OCI-LY7 (cell line): ENCODE measurements around the gene ADISSP. TPM values are rescaled to one million over a fixed set of nuclear protein-coding genes. Genes with fewer than 3 reads are reported as not detected.

Experiments used
- BruUV-seq: library from RNA; stranded (reverse); fragments of 400-500 nt; replicated peaks from 2 replicates; lab custom pipeline; 2021; lab: Mats Ljungman, UMichigan
- CTCF ChIA-PET: fragments of 300-600 bp; sonication (Branson Sonifier 250); formaldehyde crosslinking; loops from one replicate; lab custom pipeline; 2022; ENCODE audit warnings: antibody characterized with exemption; ENCODE audit not compliant: unreplicated experiment; lab: Charles Lee
- POLR2A ChIA-PET: fragments of 300-600 bp; sonication (Branson Sonifier 250); formaldehyde crosslinking; loops from one replicate; lab custom pipeline; 2022; ENCODE audit warnings: antibody characterized with exemption; lab: Charles Lee
- DNase-seq: peaks from one replicate; pipeline ENCODE4 v3.0.0-alpha.2; 2015; ENCODE audit warnings: low spot score
- H2AFZ ChIP-seq: fragments of 200-600 bp; sonication (generic), shearing (Covaris generic); 2 replicates; pipeline ENCODE4 v1.6.1; 2014; ENCODE audit warnings: mild to moderate bottlenecking, antibody characterized with exemption, low read length, moderate library complexity
- H3K27ac ChIP-seq: fragments of 200-600 bp; sonication (generic); 2 replicates; pipeline ENCODE4 v1.5.1; 2014; ENCODE audit warnings: mixed run types, low read depth, mild to moderate bottlenecking, moderate library complexity, low read length, inconsistent platforms; ENCODE audit not compliant: poor library complexity, severe bottlenecking
- H3K36me3 ChIP-seq: fragments of 200-600 bp; sonication (generic); 2 replicates; pipeline ENCODE4 v1.6.1; 2014; ENCODE audit warnings: mild to moderate bottlenecking, antibody characterized with exemption, low read length, moderate library complexity, mixed read lengths; ENCODE audit not compliant: insufficient read depth
- H3K4me1 ChIP-seq: fragments of 200-600 bp; sonication (generic); 2 replicates; pipeline ENCODE4 v1.5.1; 2014; ENCODE audit warnings: mild to moderate bottlenecking, low read length; ENCODE audit not compliant: insufficient read depth, poor library complexity, severe bottlenecking
- H3K4me2 ChIP-seq: fragments of 200-600 bp; sonication (generic); 2 replicates; pipeline ENCODE4 v1.6.1; 2014; ENCODE audit warnings: mild to moderate bottlenecking, low read length
- H3K4me3 ChIP-seq: fragments of 200-600 bp; sonication (generic); 2 replicates; pipeline ENCODE4 v1.5.1; 2014; ENCODE audit warnings: mild to moderate bottlenecking, low read depth, low read length; ENCODE audit not compliant: poor library complexity, severe bottlenecking
- H3K79me2 ChIP-seq: fragments of 200-600 bp; sonication (generic); 2 replicates; pipeline ENCODE4 v1.6.1; 2016; ENCODE audit warnings: low read depth, mild to moderate bottlenecking, low read length, moderate library complexity, mixed read lengths; ENCODE audit not compliant: insufficient read depth
- H3K9me2 ChIP-seq: fragments of 200-600 bp; sonication (generic); 2 replicates; pipeline ENCODE4 v1.6.1; 2016; ENCODE audit warnings: mild to moderate bottlenecking, low read length, mixed read lengths; ENCODE audit not compliant: insufficient read depth
- H3K9me3 ChIP-seq: fragments of 200-600 bp; sonication (generic); 2 replicates; pipeline ENCODE4 v1.6.1; 2014; ENCODE audit warnings: mild to moderate bottlenecking, mixed run types, low read length, mixed read lengths
- H4K20me1 ChIP-seq: fragments of 200-600 bp; sonication (generic); 2 replicates; pipeline ENCODE4 v1.6.1; 2014; ENCODE audit warnings: mild to moderate bottlenecking, antibody characterized with exemption, low read length, moderate library complexity, mixed read lengths; ENCODE audit not compliant: insufficient read depth
- CTCF ChIP-seq: fragments of 200-600 bp; sonication (generic); conservative IDR thresholded peaks from 2 replicates; pipeline ENCODE4 v1.5.1; 2014; ENCODE audit warnings: mild to moderate bottlenecking, antibody characterized with exemption, low read length, moderate library complexity, mixed read lengths
- EZH2phosphoT487 ChIP-seq: fragments of 200-600 bp; sonication (generic); IDR thresholded peaks from 2 replicates; pipeline ENCODE4 v1.6.1; 2018; ENCODE audit warnings: low read depth, borderline replicate concordance, mild to moderate bottlenecking, mixed run types, antibody characterized with exemption, low read length, moderate library complexity, mixed read lengths
- intact Hi-C: fragments of 100-400 bp; cut with micrococcal nuclease; formaldehyde crosslinking; loops from one replicate; pipeline ENCODE4 v1.10.0; 2022; ENCODE audit not compliant: unreplicated experiment
- total RNA-seq, 2 experiments: library from RNA; depleted of rRNA in 1 of 2; stranded (reverse); fragments of >200 nt in 1 of 2; shearing (Covaris generic) in 1 of 2; gene quantifications; 2 replicates each; pipeline ENCODE4 v1.2.3, GENCODE V29; 2014 to 2022

Gene ADISSP
- total RNA-seq, 2 experiments from 2014 or later: 64.4 to 66.7 TPM

DNA sequence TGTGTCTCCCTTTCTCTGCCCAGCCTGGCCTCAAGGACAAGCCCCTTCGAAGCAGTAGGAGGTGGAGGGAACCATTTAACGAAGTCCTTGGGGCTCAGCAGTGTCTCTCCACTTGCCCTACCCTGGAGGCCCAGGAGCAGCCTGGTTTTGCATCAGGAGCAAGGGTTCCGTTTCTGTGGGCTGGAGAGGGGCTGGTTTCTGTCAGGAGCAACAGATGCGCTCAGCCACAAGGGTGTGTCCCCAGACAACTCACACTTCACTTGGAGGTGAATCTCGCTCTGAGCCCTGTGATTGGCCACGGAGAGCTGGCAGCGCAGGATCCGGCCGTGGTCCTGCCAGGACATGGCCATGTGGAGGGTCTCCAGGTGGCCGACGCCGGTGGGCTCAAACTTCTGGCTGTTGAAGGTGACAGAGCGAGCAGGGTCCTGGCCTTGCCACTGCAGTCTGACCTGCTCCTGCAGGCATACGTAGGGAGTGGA lies 62.0 kb downstream of the ADISSP start:
- no peak for TF ChIP-seq EZH2phosphoT487
- no peak for TF ChIP-seq CTCF
- CTCF ChIA-PET: no interaction called here
- Histone ChIP-seq H3K4me1 (no peaks in the 10 kb centered on the region), H3K9me2 (no peaks in the 10 kb centered on the region), H3K9me3 (no peaks in the 10 kb centered on the region), H3K27ac (no peak overlapping the region), H3K79me2 (no peaks in the 10 kb centered on the region), H2AFZ (no peak overlapping the region), H3K4me2 (no peak overlapping the region), H3K4me3 (no peak overlapping the region), H3K36me3 (no peaks in the 10 kb centered on the region), H4K20me1 (no peaks in the 10 kb centered on the region)
- no peak for DNase-seq
- no TSS peak for BruUV-seq
- intact Hi-C loops: no loop called here
- POLR2A ChIA-PET: no interaction called here

DNA sequence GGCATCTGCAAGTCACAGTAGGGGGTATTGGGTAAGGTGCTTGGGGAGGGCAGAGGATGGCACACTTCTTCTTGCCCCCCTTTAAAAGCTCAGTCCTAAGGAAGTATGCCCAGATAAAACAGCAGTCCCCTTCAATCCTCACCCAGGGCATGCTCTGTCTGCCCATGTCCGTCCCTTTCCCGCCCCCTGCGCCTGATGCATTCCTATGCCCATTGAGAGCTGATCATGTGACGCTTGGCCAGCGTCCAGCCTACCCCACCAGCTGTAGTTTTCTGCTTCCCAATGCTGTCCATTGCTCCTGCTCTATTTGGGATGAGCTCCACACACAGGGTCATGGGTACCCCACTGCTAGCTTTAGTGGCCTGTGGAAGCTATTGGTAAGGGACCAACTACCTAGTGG lies 63.5 kb downstream of the ADISSP start:
- ChIA-PET POLR2A (no interaction called here), CTCF (no interaction called here)
- intact Hi-C loops: no loop called here
- no peaks in the 10 kb centered on the region for H3K9me3 ChIP-seq
- BruUV-seq: no TSS peak
- no peak overlapping the region for H3K4me3 ChIP-seq
- no peaks in the 10 kb centered on the region for H3K36me3 ChIP-seq
- DNase-seq: no peak
- H3K79me2 ChIP-seq: no peaks in the 10 kb centered on the region
- H3K27ac ChIP-seq: no peak overlapping the region
- H2AFZ ChIP-seq: no peak overlapping the region
- H3K4me2 ChIP-seq: no peak overlapping the region
- no peaks in the 10 kb centered on the region for H3K9me2 ChIP-seq
- no peak for TF ChIP-seq CTCF
- no peak for TF ChIP-seq EZH2phosphoT487
- H4K20me1 ChIP-seq: no peaks in the 10 kb centered on the region
- H3K4me1 ChIP-seq: no peaks in the 10 kb centered on the region

Other genes with a start within 250 kb of the ADISSP start
- gene GFRA4, start 104.4 kb downstream of the ADISSP start, total RNA-seq (2014; rRNA removed; shearing (Covaris generic)): not detected in 2 replicates
- not detected in 2 replicates for gene GFRA4, start 104.4 kb downstream of the ADISSP start, total RNA-seq (2022)
- gene ADAM33, start 85.7 kb downstream of the ADISSP start, total RNA-seq (2014; rRNA removed; shearing (Covaris generic)): not detected in 2 replicates
- gene ADAM33, start 85.7 kb downstream of the ADISSP start, total RNA-seq (2022): not detected in 2 replicates
- not detected in 2 replicates for gene SIGLEC1, start 55.2 kb downstream of the ADISSP start, total RNA-seq (2014; rRNA removed; shearing (Covaris generic))
- gene SIGLEC1, start 55.2 kb downstream of the ADISSP start, total RNA-seq (2022): 0.11 TPM in 1 of 2 replicates, not detected in the other
- gene HSPA12B, start 35.1 kb downstream of the ADISSP start, total RNA-seq (2014; rRNA removed; shearing (Covaris generic)): not detected in 2 replicates
- gene HSPA12B, start 35.1 kb downstream of the ADISSP start, total RNA-seq (2022): not detected in 2 replicates
- gene SPEF1, start 13.7 kb upstream of the ADISSP start, total RNA-seq (2014; rRNA removed; shearing (Covaris generic)): 0.09 and 0.10 TPM in 2 replicates
- gene SPEF1, start 13.7 kb upstream of the ADISSP start, total RNA-seq (2022): 0.27 TPM in 1 of 2 replicates, not detected in the other
- gene CENPB, start 19.0 kb upstream of the ADISSP start, total RNA-seq (2014; rRNA removed; shearing (Covaris generic)): 32.5 and 39.1 TPM in 2 replicates
- gene CENPB, start 19.0 kb upstream of the ADISSP start, total RNA-seq (2022): 31.2 and 34.8 TPM in 2 replicates
- gene CDC25B, start 28.6 kb upstream of the ADISSP start, total RNA-seq (2014; rRNA removed; shearing (Covaris generic)): 86.1 and 89.2 TPM in 2 replicates
- 119 and 147 TPM in 2 replicates for gene CDC25B, start 28.6 kb upstream of the ADISSP start, total RNA-seq (2022)
- gene AP5S1, start 52.8 kb upstream of the ADISSP start, total RNA-seq (2014; rRNA removed; shearing (Covaris generic)): 6.2 and 9.8 TPM in 2 replicates
- 9.9 and 12.1 TPM in 2 replicates for gene AP5S1, start 52.8 kb upstream of the ADISSP start, total RNA-seq (2022)
- gene MAVS, start 79.1 kb upstream of the ADISSP start, total RNA-seq (2014; rRNA removed; shearing (Covaris generic)): 15.3 and 19.8 TPM in 2 replicates
- 35.5 and 37.2 TPM in 2 replicates for gene MAVS, start 79.1 kb upstream of the ADISSP start, total RNA-seq (2022)
- 40.9 and 46.1 TPM in 2 replicates for gene PANK2, start 121.6 kb upstream of the ADISSP start, total RNA-seq (2014; rRNA removed; shearing (Covaris generic))
- gene PANK2, start 121.6 kb upstream of the ADISSP start, total RNA-seq (2022): 66.6 and 71.3 TPM in 2 replicates
- gene RNF24, start 247.8 kb upstream of the ADISSP start, total RNA-seq (2014; rRNA removed; shearing (Covaris generic)): 0.85 TPM in 2 replicates
- gene RNF24, start 247.8 kb upstream of the ADISSP start, total RNA-seq (2022): 0.74 and 1.1 TPM in 2 replicates